GM19025 (cell line): ENCODE measurements around the gene OR6S1.
"Not testable (repeated sequence)": the region's sequence is repeated elsewhere in the genome, so short reads cannot be mapped to it uniquely, and the experiment has no call there.

Experiments
- ATAC-seq: cut with Tn5 transposase; IDR thresholded peaks from one replicate; pipeline ENCODE4 v1.9.1; 2021; ENCODE audit warnings: mild to moderate bottlenecking, low read depth, moderate library complexity; ENCODE audit not compliant: unreplicated experiment

Gene OR6S1

GRCh38 chr14:20613094-20614037 is 28.1 kb downstream of the OR6S1 start:
- ATAC-seq, result peak; percentile 74

DNA sequence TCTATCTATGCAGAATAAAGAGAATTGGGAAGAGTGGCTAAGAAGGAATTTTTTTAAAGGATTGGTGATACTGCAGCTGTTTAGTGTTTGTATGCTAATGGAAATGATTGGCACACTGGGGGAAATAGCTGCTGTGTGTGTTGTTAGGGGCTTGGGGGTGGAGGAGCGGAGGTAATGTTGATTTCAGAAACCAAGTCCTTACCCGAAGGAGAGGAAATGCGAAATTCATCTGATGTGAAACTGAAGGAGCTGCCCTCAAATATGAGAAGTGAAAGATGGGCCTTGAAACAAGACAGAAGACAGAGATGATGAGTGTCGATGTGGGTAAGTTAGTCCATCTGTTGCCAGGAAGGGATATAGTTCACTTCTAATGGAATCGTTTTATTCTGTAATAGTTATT is 29.1 kb downstream of the OR6S1 start:
- no peak for ATAC-seq

GRCh38 chr14:20611277-20611676 is 30.2 kb downstream of the OR6S1 start:
- no peak for ATAC-seq

- no peak for ATAC-seq
These were observed 31.3 kb downstream of the OR6S1 start for GRCh38 chr14:20610002-20610765.

DNA sequence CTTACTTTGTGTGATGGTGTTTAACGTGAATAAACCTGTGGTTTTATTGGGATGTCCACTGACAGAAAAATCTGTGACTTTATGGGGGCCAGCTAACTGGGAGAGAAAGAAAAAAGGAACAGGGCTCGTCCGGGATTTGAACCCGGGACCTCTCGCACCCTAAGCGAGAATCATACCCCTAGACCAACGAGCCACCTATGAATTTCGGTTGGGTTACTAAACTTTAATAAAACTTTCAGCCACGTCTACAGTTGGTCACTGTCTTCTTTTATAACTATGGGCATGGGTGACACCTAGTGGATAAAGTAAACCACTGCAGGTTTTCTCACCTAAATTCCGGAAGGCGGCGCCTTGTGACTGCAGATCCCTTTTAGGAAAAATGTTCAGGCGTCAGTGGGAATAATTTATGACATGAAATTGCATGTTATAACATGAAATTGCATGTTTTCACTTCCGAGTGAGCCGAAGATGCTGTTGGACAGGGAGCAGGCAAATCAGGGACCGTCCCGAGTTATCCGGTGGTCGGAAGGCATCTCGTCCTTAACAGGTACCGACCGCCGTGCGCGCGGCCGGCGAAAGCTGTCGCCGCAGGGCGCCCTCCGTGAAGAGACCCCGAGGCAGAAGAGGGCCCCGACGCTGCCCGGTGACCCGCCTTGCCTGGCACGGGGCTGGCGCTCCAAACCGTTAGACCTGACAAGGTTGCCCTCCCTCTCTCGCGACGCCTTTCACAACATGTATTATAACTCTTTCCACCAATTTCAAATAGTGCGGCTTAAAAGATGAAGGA is 32.1 kb downstream of the OR6S1 start:
- ATAC-seq, result no peak

DNA sequence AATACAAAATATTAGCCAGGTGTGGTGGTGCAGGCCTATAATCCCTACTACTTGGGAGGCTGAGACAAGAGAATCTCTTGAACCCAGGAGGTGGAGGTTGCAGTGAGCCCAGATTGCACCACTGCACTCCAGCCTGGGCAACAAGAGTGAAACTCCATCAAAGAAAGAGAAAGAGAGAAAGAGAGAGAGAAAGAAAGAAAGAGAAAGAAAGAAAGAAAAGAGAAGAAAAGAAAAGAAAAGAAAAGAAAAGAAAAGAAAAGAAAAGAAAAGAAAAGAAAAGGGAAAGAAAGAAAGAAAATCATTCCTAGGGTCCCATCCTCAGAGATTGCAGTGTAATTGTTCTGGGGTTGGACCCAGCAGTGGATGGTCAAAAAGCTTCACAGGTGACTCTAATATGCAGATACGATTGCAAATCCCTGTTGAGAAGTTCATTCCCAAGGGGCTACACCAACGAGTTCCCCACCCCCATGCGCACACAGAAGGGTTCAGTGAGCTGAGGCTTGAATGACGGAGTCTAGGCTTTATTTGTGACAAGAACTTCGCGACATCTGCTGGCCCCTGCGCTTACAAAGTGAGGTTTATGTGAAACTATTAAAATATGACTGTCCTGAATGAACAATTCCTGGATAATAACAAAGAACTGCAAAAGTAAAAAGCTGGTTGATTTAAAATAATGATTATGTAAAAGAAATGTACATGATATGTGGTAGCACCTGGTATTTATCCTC is 32.9 kb downstream of the OR6S1 start:
- ATAC-seq, result no peak

- no peak for ATAC-seq
These were observed 33.9 kb downstream of the OR6S1 start for GRCh38 chr14:20607617-20608016.

- ATAC-seq, result no peak
These were observed 34.6 kb downstream of the OR6S1 start for GRCh38 chr14:20606902-20607242.

- ATAC-seq, result no peak
These were observed 35.1 kb downstream of the OR6S1 start for GRCh38 chr14:20606190-20606901.

DNA sequence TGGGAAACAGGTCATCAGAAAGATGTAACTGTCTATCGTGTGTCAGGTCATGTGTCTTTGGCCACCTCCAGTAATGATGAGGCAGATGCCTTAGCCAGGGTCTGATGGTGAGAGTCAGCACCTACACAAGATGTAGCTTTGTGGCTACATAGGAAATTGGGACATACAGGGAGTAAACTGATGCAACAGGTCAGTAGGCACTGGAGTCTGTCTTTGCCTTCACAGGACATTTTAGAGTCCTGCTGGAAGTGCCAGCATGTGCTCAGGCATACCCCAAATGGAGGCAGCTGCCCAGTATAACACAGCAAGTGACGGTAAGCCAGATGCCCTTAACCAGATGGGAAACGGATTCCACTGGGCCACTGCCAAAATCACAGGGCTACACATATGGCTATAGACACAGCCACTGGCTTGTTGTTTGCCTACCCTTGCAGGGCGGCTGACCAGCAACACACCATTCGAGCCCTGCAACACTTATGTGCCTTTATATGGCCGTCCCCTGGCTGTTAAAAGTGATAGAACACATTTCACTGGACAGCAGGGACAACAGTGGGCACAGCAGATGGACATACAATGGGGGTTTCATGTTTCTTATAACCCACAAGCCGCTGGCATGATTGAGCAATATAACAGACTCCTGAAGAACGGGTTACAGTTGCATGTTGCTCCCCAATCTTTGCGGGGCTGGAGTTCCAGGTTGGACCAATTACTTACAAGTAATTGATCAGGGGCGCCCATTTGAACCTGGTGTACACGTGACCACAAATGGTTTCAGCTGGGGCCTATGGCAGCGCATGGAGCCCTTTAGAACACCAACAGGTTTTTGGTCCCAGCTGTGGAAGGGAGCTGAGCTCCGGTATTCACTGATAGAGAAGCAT is 37.4 kb downstream of the OR6S1 start:
- ATAC-seq, result no peak

DNA sequence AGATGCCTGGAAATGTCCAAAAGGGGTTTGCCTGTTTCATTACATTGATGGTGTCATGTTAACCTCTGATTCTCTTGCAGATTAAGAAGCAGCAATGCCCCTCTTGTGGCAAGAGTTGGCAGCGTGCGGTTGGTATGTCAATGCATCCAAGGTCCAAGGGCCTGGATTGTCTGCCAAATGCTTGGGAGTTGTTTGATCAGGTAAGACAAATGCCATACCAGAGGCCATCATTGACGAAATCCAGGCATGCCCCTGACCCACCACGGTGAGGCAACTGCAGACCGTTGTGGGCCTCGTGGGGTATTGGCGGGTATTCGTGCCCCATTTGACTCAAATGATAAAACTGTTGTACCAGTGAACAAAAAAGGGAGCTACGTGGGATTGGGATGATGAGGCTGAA is 38.9 kb downstream of the OR6S1 start:
- ATAC-seq, result no peak

- ATAC-seq, result no peak
These were observed 40.0 kb downstream of the OR6S1 start for GRCh38 chr14:20601522-20601921.

DNA sequence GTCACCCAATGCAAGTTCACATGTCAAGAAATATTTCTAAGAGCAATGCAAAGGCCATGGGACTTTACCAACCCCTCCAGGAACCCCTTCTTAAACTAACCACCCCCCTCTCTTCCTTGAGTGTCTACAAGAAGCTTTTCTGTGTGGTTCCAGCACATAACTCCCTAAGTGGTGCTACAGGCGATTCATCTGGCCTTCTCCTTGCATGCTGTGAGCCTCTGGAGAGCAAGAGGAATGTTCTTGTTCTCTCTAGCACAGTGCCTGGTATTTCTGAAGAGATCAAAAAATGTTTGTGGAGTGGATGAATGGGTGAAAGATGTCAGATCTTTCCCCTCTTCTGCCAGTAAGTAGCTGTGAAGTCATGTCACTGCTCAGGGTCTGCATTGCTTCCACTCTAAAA is 44.4 kb downstream of the OR6S1 start:
- ATAC-seq, result no peak

DNA sequence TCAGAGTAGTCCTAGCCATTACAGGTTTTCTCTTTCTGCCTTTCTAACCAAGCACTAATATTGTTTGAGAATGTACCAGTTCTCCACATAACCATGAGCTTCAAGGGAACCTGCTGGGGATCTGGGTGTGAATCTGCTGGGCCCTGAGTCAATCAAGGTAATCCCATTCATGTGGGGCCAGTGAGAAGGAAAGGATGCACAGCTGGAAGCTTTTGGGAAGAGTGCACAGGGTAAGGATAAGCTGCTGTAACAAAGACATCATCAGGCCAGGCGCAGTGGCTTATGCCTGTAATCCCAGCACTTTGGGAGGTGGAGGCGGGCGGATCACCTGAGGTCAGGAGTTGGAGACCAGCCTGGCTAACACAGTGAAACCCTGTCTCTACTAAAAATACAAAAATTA is 45.8 kb downstream of the OR6S1 start:
- ATAC-seq, result not testable (repeated sequence)

- no peak for ATAC-seq
These were observed 48.9 kb downstream of the OR6S1 start for GRCh38 chr14:20592574-20592973.

GRCh38 chr14:20591235-20591634 is 50.3 kb downstream of the OR6S1 start, which contains the start of gene RNASE12:
Gene RNASE12, minus strand, starts transcription at chr14:20591376. Its CDS starts 653 bp downstream, at chr14:20590723.
- ATAC-seq, result no peak
